NCI-H345 treated with DMSO at 0.1 percent for 48 hours (cell line): ENCODE measurements around the gene TMPRSS5.
"Not testable (repeated sequence)": the region's sequence is repeated elsewhere in the genome, so short reads cannot be mapped to it uniquely, and the experiment has no call there.

Experiments
- DNase-seq: peaks from one replicate; lab custom pipeline; 2025; ENCODE audit not compliant: unreplicated experiment; lab: John Stamatoyannopoulos, UW

The TMPRSS5 gene

DNA sequence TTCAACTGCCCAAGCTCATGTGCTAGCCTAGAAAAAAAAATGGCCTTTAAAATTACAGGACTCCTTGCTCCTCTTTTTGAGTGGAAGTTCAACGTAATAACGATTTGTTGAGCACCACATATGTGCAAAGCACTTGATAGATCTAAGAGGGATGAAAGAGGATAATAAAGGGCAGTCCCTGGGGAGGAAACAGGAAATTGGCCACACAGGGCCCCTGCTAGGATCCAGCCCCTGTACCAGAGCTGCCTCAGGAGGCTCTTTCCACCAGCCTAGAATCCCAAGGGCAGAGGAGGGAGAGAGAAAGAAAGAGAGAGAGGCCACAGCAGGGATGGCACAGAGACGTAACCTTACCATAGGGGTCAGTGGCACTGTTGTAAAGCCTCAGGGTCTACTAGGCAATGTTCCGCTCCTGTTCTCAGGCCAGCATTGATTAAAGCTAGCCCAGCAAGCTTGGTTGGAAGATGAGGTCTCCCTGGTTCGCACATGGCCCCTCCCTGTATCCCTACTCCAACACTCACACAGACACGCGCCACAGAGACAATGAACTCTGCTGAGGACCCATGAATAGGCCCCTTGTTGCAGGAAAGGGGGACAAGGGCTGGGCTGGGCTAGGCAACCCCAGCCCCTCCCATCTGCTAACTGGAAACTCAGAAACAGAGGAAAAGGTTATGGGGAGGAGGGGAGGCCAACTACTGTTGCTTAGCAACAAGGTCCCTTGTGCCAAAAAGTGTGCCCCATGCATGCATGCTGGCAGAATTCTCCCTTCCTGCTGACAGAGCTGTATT lies at the start of gene TMPRSS5:
Gene TMPRSS5, minus strand, starts transcription at position 438 of the 785 bp plus-strand sequence. Its CDS starts 84 bp downstream, at position 354.
- no peak for DNase-seq

- no peak for DNase-seq
Observed at GRCh38 chr11:113752932-113753331, 46.8 kb upstream of the TMPRSS5 start.

DNA sequence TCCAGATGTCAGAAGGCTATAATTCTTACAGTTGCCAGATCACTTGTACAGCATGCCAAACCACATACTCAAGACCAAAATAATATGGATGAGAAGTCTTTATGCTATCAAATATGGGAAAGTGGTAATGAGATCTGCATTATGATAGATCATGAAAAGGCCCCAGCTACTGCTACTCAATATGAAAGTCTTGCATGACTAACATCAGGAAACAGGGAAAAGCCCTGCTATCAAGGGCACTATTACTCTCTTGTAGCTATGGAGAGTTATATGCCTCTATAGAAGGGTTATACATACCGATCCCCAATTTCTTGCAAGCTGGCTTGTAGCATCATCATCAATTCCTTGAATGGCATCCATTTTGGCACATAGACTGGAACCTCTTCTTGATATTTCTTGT lies 30.2 kb upstream of the TMPRSS5 start:
- DNase-seq: no peak

DNA sequence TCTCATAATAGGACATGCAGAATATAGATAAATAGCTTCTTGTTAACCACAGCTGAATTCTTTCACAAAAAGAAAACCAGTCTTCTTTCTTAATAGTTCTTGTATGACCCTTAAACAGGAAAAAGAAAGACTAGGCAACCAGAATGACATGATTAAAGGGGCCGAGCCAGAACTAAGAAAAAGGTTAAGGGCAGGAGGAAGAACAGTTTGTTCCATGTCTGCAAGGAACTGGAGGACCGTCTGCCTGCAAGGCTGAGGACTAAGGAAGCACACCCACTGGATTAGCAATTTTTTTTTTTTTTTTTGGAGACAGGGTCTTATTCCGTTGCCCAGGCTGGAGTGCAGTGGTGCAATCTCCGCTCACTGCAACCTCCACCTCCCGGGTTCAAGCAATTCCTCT lies 26.0 kb upstream of the TMPRSS5 start:
- no peak for DNase-seq

- DNase-seq: peak; percentile 31
Observed at GRCh38 chr11:113730887-113731726, 25.0 kb upstream of the TMPRSS5 start.

DNA sequence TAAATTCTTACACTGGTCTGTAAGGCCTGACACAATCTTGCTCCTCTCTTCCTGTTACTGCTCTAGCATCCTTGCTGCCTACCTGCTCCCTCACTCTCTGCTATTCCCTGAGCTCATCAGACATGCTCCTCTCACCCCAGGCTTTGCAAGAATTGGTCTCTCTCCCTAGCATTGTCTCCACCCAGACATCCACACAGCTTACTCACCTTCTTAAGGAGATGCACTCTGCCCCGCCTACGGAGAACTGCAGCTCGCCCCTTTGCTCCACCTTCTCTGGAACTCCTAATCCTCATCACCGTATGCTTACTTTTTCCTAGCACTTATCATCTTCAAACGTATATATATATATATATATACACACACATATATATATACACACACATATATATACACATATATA lies 23.3 kb upstream of the TMPRSS5 start:
- DNase-seq: no peak

GRCh38 chr11:113728814-113729213 lies 22.7 kb upstream of the TMPRSS5 start:
- DNase-seq: no peak

- no peak for DNase-seq
Observed at GRCh38 chr11:113725913-113726312, 19.8 kb upstream of the TMPRSS5 start.

DNA sequence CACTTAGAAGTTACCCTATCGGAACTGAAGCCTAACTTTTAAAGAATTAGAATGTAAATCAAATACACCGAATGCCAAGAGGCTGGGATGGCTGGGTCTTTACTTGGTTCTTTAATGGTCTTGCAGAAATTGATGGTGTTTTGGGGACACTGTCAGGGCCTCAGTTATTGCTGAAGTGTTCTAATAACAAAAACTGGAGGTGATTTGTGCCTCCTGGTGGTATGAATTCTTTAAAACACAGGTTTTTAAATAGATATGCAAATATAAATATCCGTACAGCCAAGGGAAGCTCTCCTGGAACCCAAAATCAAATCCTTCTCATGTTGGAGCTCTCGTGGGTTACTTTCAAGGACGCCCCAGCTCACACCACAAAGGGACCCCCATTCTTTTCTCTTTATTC lies 19.3 kb upstream of the TMPRSS5 start:
- no peak for DNase-seq

GRCh38 chr11:113724778-113725177 lies 18.7 kb upstream of the TMPRSS5 start:
- no peak for DNase-seq

- no peak for DNase-seq
Observed at GRCh38 chr11:113723787-113724186, 17.7 kb upstream of the TMPRSS5 start.

DNA sequence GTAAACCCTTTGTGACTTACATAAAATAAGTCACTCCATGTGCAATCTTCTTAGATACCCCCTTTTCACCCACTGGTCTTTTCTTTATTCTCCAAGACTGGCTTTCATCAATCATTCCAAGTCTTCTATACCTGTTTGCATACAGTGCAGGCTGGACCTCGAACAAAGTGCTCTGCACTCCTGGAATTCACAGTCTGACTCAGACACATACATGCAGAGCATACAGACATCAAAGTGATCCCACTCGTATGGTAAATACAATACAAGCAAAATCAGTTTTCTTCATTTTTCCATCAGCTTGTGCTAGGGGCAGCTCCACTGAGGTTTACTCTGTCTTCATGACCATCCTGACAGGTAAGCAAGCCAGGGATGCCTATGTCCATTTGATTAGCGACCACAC lies 16.8 kb upstream of the TMPRSS5 start:
- no peak for DNase-seq

- no peak for DNase-seq
Observed at GRCh38 chr11:113722221-113722620, 16.1 kb upstream of the TMPRSS5 start.

- no peak for DNase-seq
Observed at GRCh38 chr11:113721462-113722066, 15.5 kb upstream of the TMPRSS5 start.

DNA sequence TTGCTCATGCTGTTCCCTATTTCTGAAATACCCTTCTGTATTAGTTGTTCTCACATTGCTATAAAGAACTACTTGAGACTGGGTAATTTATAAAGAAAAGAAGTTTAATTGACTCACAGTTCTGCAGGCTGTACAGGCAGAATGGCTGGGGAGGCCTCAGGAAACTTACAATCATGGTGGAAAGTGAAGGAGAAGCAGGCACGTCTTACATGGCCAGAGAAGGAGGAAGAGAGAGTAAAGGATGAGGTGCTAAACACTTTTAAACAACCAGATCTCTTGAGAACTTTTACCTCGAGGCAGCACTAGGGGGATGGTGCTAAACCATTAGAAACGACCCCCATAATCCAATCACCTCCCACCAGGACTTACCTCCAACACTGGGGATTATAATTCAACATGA lies 14.4 kb upstream of the TMPRSS5 start:
- not testable (repeated sequence) for DNase-seq

GRCh38 chr11:113715882-113716625 lies 9.9 kb upstream of the TMPRSS5 start:
- no peak for DNase-seq

DNA sequence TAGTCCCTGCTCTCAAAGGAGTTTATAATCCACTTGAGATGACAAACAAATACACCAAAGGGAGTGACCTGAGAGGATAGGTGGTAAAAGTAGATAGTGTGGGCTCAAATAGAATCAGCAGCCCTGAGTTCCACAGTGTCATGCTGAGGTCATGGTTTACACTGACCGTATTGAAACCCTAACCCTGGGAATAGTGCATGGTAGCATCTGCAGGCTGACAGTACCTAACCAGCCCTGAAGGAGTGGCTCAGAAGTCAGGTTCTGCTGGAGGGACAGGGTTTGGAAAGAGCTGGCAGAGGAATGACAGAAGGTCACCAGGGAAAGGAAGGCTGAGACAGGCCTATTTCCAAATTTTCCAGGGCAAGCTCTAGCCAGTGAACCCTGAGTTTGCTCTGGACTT lies 9.2 kb upstream of the TMPRSS5 start:
- no peak for DNase-seq

GRCh38 chr11:113710989-113711388 lies 4.9 kb upstream of the TMPRSS5 start:
- no peak for DNase-seq

- DNase-seq: not testable (repeated sequence)
Observed at GRCh38 chr11:113703551-113703950, 2.6 kb downstream of the TMPRSS5 start.

DNA sequence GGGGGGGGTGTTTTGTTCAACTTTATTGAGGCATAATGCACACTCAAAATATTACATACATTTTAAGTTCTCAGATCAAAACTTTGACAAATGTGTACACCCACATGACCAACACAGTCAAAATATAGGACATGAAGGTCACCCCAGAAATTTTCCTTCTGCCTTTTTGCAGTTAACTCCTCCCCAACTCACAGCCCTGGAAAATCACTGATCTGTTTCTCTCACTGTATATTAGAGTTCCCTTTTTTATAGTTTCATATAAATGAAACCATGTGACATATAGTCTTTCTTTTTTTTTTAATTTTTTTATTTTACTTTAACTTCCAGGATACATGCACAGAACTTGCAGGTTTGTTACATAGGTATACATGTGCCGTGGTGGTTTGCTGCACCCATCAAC lies 4.6 kb downstream of the TMPRSS5 start:
- no peak for DNase-seq

GRCh38 chr11:113698515-113698914 lies 7.6 kb downstream of the TMPRSS5 start:
- no peak for DNase-seq
